Measurements from ENCODE around the gene CSRP3. TPM values are rescaled to one million over a fixed set of nuclear protein-coding genes. Genes with fewer than 3 reads are reported as not detected.

The CSRP3 gene
- total RNA-seq, 6 experiments from 2014 or later: 0.22 to 0.81 TPM; not detected in 4

DNA sequence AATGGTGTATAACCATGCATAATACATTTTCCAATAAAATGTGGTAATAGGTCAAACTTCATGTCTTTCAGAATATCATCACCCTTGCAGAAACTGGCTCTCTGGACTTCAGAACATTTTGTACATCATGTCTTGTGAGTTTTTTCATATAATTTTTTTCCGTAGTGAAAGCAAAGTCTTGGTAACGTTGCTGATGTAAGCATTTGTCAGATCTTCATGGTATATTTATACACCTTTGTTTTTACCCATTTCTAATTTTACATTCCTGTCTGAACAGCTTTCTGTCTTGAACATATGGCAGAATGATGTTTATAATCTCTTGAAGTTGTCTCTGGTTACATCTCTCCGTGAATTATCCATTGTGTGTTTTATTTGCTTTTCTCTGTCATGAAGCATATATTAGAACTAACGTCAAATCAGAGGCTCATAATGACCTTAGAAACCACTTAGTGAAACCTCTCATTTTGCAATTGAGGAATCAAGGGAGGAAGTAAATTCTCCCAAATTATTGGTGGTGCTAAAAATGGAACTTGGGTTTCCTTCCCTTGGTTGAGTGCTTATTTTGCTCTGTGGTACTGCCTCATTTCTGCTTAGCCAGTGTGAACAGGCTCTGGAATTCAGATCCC is 37.4 kb downstream of the CSRP3 start:
- peaks cover 0 to 8% (median 0%) of the 10 kb centered on the region in 4 donors for H3K4me1 ChIP-seq
- no peak overlapping the region for H3K27ac ChIP-seq
- no peaks in the 10 kb centered on the region for H3K36me3 ChIP-seq
- no peaks in the 10 kb centered on the region for H3K27me3 ChIP-seq
- H3K9me3 ChIP-seq: no peaks in the 10 kb centered on the region
- WGBS (ENCODE audit: insufficient coverage, low coverage, low lambda C conversion rate, missing lambda C conversion rate): 71% methylated on average over 4 of the region's 4 CpGs
- TF ChIP-seq, protein P1, sequence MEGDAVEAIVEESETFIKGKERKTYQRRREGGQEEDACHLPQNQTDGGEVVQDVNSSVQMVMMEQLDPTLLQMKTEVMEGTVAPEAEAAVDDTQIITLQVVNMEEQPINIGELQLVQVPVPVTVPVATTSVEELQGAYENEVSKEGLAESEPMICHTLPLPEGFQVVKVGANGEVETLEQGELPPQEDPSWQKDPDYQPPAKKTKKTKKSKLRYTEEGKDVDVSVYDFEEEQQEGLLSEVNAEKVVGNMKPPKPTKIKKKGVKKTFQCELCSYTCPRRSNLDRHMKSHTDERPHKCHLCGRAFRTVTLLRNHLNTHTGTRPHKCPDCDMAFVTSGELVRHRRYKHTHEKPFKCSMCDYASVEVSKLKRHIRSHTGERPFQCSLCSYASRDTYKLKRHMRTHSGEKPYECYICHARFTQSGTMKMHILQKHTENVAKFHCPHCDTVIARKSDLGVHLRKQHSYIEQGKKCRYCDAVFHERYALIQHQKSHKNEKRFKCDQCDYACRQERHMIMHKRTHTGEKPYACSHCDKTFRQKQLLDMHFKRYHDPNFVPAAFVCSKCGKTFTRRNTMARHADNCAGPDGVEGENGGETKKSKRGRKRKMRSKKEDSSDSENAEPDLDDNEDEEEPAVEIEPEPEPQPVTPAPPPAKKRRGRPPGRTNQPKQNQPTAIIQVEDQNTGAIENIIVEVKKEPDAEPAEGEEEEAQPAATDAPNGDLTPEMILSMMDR (IDR thresholded peaks at IDR 0.05): no peak
- TF ChIP-seq POLR2A (IDR thresholded peaks at IDR 0.05): no peak
- intact Hi-C loops (cut with DNase I): no loop called here
- no peak overlapping the region for H3K4me3 ChIP-seq
- ATAC-seq (peak in 1 of 4 donors; percentile 45), DNase-seq (no peak)

DNA sequence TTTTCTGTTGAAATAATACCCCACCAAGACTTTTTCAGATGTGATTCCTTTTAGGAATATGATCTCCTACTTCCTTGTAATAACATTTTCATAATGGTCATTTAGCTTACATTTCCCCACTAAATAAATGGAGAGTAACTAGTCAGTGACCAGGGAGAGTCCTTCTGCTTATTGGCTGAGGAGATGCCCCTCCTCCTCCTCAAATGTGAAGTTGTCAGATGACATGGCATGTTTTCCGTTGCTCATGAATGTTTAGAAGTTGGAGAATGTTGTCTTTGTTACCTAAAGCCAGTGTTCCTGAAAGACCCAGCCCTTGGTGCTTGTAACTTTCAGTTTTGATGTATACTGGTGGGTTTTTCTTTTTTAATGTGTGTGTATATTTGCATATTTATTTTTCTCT is 38.2 kb downstream of the CSRP3 start:
- ATAC-seq (no peak), DNase-seq (no peak)
- no peaks in the 10 kb centered on the region for H3K36me3 ChIP-seq
- TF ChIP-seq, protein P1 (IDR thresholded peaks at IDR 0.05): no peak
- TF ChIP-seq POLR2A (IDR thresholded peaks at IDR 0.05): no peak
- H3K27ac ChIP-seq: no peak overlapping the region
- WGBS (ENCODE audit: insufficient coverage, low coverage, low lambda C conversion rate, missing lambda C conversion rate): 70% methylated on average over 1 of the region's 1 CpG
- H3K27me3 ChIP-seq: no peaks in the 10 kb centered on the region
- no peaks in the 10 kb centered on the region for H3K9me3 ChIP-seq
- no peak overlapping the region for H3K4me3 ChIP-seq
- intact Hi-C loops (cut with DNase I): no loop called here
- H3K4me1 ChIP-seq: peaks cover 0 to 8% (median 0%) of the 10 kb centered on the region in 4 donors

DNA sequence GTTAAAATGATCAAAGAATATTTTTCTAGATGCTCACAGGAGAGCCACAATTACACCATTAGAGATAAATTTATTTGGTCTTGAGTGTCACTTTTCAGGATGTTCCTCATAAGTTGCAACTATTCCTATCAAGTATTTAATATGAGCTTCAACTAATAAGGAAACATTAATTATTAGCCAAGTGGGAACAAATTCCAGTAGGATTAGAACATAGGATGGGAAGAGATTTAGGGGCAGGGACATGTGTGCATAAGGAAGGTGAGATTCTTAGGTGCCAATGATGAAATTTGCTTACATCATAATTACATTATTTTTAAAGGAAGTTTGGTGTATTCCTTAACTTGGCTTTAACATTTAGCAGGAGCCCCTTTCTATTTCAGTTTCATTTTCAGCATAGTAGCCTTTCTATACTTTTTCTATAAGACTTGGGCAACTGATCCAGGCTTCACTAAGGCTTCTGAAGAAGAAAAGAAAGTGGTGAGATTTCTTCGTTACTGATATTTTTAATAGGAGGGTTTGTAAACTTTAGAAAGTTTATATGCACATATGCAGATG is 38.8 kb downstream of the CSRP3 start:
- Histone ChIP-seq H3K36me3 (no peaks in the 10 kb centered on the region), H3K27ac (no peak overlapping the region), H3K27me3 (no peaks in the 10 kb centered on the region), H3K9me3 (no peaks in the 10 kb centered on the region), H3K4me1 (peaks cover 0 to 6% (median 0%) of the 10 kb centered on the region in 4 donors), H3K4me3 (no peak overlapping the region)
- 73% methylated on average over 1 of the region's 1 CpG for WGBS (ENCODE audit: insufficient coverage, low coverage, low lambda C conversion rate, missing lambda C conversion rate)
- ATAC-seq (peak in 1 of 4 donors; percentile 17), DNase-seq (no peak)
- intact Hi-C loops (cut with DNase I): no loop called here
- TF ChIP-seq, protein P1 (IDR thresholded peaks at IDR 0.05): no peak
- no peak for TF ChIP-seq POLR2A (IDR thresholded peaks at IDR 0.05)

- H3K27ac ChIP-seq: no peak overlapping the region
- WGBS (ENCODE audit: insufficient coverage, low coverage, low lambda C conversion rate, missing lambda C conversion rate): 94% methylated on average over 2 of the region's 2 CpGs
- intact Hi-C loops (cut with DNase I): no loop called here
- H3K4me1 ChIP-seq: no peaks in the 10 kb centered on the region
- no peak for TF ChIP-seq POLR2A (IDR thresholded peaks at IDR 0.05)
- TF ChIP-seq, protein P1 (IDR thresholded peaks at IDR 0.05): no peak
- H3K9me3 ChIP-seq: no peaks in the 10 kb centered on the region
- H3K27me3 ChIP-seq: no peaks in the 10 kb centered on the region
- no peak for DNase-seq
- no peaks in the 10 kb centered on the region for H3K36me3 ChIP-seq
- no peak overlapping the region for H3K4me3 ChIP-seq
- no peak for ATAC-seq
Observed at GRCh38 chr11:19161651-19162050, 40.1 kb downstream of the CSRP3 start.

All from right lobe of liver (tissue), 6 donors.